Activated CD4-positive, CD25-positive, alpha-beta regulatory T cell (primary cell): ENCODE data around the gene MYO9B.

Experiments
- DNase-seq, 4 experiments: peaks; one replicate each; lab custom pipeline; 2025; lab: John Stamatoyannopoulos, UW

Gene MYO9B

DNA sequence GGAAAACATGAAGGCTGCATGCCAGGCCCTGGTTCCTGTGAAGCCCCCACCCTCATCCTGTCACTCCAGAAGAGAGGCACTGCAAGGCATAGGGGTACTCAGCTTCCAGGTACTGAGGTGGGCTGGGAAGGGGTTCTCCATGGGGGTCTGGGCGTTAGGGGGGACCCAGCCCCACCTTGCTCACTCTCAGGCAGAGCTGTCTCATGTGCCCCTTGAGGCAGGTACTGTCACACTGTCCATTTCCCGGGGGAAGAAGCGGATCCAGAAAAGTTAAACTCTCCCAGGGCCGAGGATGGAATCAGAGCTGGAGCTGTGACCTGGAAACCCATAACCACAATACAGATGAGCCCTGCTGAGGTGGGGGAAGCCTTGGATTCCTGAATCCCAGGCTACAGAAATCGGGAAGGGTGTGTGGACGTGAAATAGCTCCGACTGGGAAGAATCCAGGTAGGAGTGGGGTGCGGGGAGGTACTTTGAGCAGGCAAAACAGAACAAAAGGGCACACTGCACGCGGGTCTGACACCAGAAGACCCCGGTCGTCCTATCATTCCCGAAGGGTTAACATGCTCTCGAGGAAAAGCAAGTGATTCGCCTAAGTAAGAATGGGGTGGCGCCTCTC is 139.0 kb downstream of the MYO9B start:
- no peak for DNase-seq

DNA sequence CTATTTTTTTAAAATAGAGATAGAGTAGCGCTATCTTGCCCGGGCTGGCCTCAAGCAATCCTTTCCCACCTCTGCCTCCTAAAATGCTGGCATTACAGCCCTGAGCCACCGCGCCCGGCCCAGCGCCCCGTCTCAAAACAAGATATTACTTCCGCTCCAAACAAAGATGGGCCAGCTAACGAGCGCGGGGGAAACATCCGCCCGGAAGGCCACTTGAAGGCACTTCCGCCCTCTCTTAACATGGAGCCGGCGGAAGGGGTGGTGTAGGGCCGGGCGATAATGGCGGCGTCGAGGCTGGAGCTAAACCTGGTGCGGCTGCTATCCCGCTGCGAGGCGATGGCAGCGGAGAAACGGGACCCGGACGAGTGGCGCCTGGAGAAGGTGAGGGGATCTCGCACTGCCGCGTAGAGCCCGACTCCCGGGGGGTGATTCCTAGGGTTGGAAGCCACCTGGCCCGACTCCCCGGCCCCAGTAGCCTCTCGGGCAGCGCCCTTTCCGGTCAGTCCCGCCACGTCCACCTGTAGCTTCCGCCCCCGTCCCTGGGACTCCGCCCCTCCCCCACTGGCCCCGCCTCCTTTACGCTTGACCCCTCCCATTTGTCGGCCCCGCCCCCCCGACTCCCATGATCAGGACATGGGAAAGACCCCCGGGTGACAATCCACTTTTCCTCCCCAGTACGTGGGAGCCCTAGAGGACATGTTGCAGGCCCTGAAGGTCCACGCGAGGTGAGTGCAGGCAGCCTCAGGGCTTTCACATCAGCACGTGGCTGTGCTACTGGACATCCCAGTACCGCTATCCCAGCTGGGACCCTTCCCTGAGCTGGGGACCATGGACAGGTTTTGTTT is 139.8 kb downstream of the MYO9B start, which contains the start of gene USE1:
Gene USE1, plus strand, starts transcription at position 231 of the 845 bp plus-strand sequence. Its CDS starts 49 bp downstream, at position 280.
- peak; percentile 67 to 80 (median 72) for DNase-seq

DNA sequence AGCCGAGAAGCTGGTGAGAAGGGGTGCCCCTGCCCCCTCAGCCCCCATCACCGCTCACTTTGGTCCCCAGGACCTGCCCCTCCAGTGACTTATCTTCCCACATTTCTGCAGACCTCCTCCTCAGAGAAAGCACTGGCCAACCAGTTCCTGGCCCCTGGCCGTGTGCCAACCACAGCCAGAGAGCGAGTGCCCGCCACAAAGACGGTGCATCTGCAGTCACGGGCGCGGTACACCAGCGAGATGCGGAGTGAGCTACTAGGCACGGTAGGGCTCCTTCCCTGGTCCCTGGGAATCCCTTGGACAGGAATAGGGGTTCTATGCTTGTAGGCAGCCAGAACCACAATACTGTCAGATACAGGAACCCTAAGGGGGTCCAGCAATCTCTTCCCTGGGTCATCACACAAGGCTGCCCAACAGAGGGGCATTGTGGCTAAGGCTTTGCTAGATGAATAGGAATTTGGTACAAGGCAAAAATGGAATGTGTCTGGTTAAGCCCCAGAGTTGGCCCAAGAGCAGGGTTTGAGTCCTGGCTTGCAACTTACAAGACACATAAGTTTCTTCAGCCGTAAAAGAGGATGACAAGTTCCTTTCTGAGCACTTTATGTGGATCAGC is 140.6 kb downstream of the MYO9B start:
- DNase-seq: no peak

DNA sequence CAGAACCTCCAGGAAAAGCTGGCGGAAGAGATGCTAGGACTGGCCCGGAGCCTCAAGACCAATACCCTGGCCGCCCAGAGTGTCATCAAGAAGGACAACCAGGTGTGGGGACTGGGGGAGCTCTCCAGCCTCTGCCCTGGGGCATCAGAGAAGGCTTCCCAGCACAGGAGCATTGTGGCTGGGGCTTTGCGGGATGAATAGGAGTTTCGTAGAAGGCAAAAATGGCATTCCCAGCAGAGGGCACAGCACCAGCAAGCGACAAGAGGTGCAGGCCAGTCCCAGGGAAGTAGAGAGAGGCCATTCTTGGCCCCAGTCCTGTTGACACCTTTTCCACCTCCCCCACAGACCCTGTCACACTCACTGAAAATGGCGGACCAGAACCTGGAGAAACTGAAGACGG is 143.7 kb downstream of the MYO9B start:
- no peak for DNase-seq

DNA sequence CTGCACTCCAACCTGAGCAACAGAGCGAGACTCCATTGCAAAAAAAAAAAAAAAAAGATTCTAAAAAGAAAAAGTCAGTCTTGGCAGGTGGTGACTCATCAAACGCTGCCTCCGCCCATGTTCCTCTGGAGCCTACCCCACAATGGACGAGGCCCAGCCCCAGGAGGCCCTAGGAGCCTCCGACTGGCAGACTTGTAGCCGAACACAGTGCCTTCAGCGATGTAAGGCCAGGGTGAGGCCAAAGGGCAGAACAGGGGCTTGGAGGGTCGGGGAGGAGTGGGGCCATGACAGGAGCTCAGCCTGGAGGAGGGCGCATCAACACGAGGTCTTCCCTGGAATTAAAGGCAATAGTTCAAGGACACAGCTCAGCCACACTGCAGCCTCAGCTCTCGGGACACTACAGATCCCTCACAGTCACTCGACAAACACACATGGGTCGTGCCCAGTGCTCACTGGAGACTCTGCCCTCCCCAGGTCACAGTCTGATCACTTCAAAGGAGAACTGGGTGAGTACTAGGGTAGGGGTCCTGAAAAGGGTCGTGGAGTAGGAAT is 144.7 kb downstream of the MYO9B start:
- DNase-seq: no peak

DNA sequence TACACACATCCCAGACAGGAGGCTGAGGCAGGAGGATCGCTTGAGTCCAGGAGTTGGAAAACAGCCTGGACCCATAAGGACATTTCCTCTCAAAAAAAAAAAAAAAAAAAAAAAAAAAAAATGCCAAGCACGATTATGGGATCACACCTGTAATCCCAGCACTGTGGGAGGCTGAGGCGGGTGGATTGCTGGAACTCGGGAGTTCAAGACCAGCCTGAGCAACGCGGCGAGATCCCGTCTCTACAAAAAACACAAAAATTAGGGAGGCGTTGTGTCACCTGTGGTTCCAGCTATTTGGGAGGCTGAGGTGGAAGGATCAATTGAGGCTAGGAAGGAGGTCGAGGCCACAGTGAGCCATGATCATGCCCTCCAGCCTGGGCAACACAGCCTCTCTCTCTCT is 149.5 kb downstream of the MYO9B start:
- no peak for DNase-seq

DNA sequence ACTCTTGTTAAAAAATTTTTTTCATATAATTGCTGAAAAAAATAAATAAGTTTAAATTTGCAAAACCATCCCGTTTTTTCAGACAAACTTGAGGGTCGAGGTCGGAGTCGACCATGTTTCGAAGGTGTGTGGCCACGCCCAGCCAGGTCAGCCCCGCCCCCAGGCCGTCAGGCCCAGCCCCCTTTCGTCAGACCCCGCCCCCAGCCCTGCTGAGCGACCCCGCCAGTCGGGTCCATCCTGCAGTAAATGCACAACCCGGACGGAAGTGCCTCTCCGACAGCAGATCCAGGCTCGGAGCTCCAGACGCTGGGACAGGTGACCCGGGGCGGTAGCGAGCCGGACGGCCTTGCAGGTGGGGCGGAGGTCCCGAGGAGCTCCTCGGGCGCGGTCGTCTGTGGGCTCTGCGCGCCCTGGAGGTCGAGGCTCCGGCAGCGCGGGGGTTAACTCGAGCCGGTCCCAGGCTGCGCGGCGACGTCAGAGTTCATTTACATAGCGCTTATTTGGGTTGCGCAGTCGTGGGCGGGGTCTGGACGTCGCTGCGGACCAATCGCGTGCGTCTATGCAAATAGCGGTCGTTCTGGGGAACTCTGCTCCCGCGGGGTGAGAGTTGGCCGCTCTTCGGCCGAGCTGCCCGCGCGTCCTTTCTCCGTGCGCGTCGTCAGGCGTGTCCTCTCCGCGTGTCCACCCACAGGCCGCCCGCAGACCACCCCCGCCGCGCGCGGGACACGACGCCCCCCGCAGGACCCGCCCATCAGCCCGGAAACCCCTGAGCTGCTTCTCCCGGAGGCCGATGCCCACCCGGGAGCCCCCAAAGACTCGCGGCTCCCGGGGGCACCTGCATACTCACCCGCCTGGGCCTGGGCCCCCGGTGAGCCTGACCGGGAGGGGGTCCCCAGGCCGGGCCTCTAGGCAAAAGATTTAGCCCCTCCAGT is 150.7 kb downstream of the MYO9B start, which contains the start of gene OCEL1:
Gene OCEL1, plus strand, starts transcription at position 225 of the 932 bp plus-strand sequence. Its CDS starts 22 bp downstream, at position 247.
- DNase-seq: peak; percentile 82 to 95 (median 92)

DNA sequence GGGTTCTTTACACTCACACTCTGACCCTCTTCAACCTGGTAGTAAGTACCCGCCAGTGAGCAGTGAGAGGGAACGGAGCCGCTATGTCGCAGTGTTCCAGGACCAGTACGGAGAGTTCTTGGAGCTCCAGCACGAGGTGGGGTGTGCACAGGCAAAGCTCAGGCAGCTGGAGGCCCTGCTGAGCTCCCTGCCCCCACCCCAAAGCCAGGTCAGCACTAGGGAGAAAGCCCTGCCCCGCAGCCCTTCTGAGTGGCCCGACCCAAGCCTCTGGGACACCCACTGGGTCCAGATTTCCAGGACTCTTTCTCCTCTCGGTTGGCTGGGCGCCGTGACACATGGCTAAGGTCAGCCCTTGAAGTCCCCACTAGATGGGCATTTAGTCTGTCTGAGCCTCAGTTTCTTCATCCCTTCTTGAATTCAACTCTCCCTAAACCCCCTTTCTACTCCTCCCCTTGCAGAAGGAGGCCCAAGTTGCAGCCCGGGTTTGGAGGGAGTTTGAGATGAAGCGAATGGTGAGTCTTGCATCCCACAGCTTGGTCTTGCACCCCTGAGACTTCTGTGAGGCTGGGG is 152.3 kb downstream of the MYO9B start:
- no peak for DNase-seq

DNA sequence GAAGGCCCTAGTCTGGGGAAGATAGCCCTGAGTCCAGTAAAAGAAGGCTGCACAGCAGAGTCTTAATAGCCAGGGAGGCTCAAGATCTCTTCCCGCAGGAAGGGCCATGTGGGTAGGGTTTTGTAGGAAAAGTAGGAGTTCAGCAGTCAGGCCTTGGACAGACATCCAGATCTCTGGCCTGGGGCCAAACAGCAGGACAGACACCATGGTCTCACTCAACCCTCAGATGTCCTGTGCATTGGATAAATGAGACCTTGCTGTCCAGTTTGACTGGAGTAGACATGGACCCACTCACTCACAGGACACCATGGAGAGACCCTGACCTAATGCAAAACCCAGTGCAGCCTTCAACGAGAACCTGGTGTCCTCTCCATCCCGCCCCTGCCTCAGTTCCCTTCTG is 154.3 kb downstream of the MYO9B start:
- no peak for DNase-seq

DNA sequence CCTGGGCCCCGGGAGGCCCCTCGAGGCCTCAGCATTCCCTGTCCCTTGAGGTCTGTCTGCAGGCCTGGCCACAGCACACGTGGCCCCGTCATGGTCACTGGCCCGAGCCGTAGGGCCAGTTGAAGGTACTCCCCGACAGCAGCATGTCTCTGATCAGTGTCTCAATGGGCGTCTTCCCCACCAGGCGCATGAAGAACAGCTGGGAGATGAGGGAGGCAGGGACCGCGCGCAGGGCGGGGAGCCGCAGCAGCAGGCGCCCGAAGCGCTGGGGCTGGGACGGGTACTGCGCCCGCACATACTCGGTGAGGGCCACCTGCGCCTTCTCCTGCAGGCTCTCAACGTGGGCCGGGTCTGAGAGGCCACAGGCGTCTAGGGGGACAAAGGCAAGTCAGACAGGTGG is 156.7 kb downstream of the MYO9B start:
- no peak for DNase-seq

DNA sequence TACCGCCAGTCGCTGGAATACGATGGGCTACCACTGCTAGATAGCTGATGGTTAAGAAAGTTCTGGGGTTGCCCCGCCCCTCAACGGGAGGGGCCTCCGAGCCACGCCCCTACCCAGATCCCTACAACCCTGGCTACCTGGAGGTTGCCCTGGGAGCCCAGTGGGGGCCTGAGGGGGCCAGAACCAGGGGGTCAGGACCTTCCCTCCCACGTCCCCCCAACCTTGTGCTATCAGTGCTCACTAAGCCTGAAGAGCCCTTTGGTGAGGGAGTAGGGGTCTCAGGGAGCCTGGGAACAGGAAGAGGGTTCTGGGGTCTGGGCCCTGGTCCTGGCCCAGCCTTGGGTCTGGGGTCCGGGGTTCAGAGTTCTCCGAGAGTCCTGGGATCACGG is 159.3 kb downstream of the MYO9B start:
- peak in 2 of 4 experiments; percentile 16 to 19 for DNase-seq

DNA sequence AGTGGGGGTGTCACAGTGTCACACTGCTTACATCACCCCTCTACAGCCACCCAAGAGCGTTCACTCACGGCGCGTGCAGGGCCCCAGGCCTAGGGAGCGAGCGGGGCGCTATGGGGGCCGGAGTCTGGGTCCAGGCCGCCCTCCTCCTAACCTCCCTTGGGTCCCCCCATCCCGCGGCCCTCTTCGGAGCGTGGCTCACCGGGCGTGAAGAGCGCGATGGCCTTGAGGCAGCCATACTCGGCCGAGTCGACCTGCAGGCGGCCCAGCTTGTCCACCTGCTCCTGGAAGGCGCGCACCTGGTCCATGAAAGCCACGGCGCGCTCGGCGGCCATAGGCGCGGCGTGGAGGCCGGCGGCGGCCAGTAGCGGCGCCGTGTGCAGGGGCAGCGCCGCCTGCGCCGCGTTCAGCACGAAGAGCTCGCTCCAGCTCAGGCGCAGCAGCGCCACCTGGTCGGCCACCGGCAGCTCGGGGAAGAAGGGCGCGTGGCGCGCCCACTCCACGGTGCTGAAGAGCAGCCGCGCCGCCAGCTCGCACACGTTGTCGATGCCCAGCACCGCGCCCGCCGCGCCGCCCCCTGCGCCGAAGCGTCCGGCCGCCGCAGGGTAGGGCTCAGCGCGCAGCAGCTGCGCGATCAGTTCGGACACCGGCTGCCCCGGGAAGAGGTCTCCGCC is 159.9 kb downstream of the MYO9B start:
- DNase-seq: peak; percentile 23 to 60 (median 47)

DNA sequence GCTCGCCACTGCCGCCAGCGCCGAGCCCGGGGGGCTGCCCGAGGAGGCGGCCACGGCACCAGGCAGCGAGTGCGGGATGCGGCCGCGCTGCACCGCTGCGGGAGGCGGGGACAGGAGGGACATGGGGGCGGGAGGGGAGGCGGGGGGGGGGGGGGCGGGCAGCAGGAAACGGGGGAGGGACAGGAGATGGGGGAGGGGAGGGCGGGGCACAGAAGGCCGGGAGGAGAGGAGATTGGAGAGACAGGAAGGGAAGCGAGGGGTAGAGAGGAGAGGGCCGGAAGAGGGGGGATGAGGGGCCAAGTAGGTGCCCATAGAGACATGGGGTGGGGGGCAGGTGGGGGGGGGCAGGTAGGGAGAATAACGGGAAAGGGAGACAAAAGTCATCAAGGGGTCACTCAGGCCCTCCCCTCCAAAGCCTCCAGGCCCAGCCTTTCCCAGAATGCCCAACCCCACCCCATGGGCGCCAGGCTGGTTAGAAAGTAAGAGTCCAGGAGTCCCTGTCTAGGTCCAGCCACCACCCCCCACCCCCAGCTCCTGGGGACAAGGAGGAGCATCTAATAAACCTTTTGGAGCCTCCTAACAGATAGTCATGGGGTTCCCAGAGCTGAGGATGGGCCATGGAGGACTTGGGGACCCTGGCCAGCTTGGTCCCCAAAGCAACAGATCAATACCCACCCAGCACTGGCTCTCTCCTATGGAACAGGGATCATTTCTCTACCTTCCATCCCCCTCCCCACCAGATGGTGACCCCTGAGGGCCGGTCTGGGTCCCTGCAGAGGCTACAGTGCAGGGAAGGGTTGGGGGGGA is 160.6 kb downstream of the MYO9B start:
- DNase-seq: no peak

DNA sequence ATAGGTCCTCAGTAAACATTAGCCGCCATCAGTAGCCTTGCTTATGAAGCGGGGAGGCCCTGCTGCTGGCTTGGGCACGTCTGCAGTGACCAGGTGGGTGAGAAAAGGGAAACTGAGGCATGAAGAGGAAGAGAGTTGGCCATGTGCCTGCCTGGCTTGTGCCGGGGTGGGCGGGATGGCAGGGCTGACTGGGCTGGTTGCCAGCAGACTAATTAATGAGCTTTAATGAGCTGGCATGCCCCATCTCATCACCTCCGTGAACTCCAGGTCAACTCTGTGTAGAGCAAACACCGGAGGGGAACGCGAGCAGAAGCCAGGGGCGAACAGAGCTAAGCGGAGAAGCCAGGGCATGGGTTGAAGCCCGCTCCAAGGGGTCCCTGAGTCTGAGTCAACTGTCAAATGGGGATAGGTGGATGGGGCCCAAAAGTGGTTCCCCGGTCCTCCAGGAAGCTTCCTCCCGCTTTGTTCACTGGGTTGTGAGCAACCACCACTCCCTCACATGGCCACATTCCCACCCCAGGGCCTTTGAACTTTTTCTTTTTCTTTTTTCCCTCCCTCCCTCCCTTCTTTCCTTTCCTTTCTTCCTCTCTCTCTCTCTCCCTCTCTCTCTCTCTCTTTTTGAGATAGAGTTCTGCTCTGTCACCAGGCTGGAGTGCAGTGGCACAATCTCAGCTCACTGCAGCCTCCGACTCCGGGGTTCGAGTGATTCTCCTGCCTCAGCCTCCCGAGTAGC is 161.4 kb downstream of the MYO9B start:
- DNase-seq: no peak

DNA sequence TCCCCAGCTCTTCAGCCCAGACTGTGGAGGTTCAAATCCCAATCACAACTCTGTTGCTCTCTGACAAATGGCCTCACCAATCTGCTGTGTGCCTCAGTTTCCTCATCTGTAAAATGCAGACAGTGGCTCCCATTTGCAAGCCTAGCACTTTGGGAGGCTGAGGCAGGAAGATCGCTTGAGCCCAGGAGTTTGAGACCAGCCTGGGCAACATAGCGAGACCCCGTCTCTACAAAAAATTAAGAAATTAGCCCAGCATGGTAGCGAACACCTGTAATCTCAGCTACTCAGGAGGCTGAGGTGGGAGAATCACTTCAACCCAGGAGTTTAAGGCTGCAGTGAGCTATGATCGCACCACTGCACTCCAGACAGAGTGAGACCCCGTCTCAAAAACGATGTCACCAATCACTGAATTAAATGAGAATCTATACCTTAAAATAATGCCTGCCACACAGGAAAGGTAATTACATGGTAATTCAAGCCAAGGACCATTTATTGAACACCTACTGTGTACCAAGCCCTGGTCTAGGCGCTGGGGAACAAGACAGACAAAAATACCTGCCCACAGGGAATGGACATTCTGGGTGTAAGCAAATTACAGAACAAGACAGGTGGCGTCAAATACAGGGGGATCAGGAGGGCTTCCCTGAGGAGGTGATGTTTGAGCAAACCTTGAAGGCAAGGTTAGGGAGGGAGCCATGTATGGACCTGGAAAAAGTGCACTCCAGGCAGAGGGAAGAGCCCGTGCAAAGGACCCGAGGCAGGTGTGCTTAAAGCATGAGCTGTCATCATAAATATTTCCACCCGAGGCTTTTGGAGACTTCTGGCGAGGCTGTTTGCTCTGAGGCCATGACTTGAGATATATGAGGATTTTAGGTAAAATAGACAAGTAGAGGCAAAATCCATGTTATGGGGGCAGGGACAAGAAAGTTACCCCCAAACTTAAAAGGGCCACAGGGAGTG is 162.4 kb downstream of the MYO9B start:
- DNase-seq: no peak

DNA sequence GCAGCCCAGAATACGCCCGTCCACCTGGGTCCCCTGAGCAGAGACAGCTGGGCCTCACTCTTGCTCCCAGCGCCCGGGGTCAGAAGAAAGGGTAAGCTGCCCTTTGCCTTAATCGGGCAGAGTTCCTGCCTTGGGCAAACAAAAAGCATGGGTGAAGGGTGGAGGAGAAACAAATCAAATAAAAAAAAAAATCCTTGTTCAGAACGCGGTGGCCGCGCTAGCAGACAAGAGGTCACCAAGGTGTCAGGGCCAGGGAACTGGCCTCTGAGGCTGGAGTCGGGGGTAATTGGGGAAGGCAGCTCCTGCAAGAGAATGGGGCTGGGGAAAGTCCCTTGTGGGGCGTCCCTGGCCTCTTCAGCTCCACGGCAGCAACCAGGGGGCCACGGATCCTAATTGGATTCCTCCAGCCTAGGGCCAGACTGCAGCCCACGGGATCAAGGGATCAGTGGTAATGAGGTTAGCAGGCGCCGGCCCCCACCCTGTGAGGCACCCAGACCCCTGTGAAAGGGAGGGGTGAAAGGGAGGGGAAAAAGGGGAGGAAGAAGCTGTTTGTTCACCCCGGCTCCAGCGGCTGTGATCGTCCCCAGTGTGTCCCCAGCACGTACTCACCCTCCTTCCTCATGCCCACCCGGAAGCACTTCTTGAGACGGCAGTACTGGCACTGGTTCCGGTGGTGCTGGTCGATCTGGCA is 164.6 kb downstream of the MYO9B start:
- no peak for DNase-seq

DNA sequence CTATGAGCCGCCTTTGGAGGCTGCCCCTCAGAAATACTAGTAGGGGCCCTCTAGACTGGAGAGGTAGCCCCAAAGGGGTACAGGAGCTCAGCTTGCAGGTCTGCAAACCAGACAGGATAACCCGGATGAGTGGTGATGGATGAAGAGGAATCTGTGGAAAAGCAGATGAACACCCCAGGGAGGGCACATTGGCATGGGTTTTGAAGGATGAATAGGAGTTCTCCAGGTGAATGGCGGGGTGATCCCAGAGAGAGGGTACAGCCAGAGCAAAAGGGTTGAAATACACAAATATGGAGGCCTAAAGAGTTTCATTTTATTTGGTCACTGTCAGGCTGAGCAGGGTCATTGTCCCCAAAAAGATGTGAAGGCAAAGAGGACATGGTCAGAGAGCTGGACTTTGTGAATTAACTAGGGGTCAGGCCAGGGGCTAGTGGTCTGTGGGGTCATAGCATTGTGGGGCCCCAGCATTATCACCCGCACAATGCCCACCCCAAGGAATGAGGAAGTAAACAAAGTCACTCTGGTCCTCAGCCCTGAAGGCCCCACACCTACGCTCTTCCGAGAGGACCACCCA is 165.3 kb downstream of the MYO9B start:
- DNase-seq: no peak
